ENCODE measurements around the gene NAALADL2. TPM values are rescaled to one million over a fixed set of nuclear protein-coding genes. Genes with fewer than 3 reads are reported as not detected.

The NAALADL2 gene
- total and polyA plus RNA-seq, 9 of the 15 experiments (the other 6 are each of a cell fraction or from before 2014, with no cell fraction given), result 0.29 to 1.1 (median 0.79) TPM; not detected in 1

- in situ Hi-C loops (cut with MboI) (no loop called here), intact Hi-C loops (cut with micrococcal nuclease) (no loop called here)
- H3K4me1 ChIP-seq (replicated peaks in 1 of 2; ENCODE audit: control insufficient read depth in 2 of 2, insufficient read depth in 2 of 2, low read length in 2 of 2), result no peaks in the 10 kb centered on the region
- no peaks in the 10 kb centered on the region for H3K79me2 ChIP-seq (ENCODE audit: control insufficient read depth, insufficient read depth, low read length)
- no peak overlapping the region for H2AFZ ChIP-seq (ENCODE audit: low read depth, low read length)
- ChIA-PET CTCF (ENCODE audit: low intra/inter-chr PET ratio) (no interaction called here), POLR2A (no interaction called here)
- no peaks in the 10 kb centered on the region for H3K36me3 ChIP-seq (ENCODE audit: control insufficient read depth, insufficient read depth, low read length)
- no peak overlapping the region for H3K4me2 ChIP-seq (ENCODE audit: insufficient read depth, low read length)
- H3K27ac ChIP-seq (ENCODE audit: extremely low read depth, low read depth, low read length), result no peak overlapping the region
- no peak overlapping the region for H3K4me3 ChIP-seq
- H4K20me1 ChIP-seq (replicated peaks; ENCODE audit: control insufficient read depth, insufficient read depth, low read length), result no peaks in the 10 kb centered on the region
- ATAC-seq (no peak), FAIRE-seq (no peak), DNase-seq (ENCODE audit: extremely low read depth in 1 of 4, low spot score in 3 of 4) (no peak)
- 0% methylated on average over 2 of the region's 2 CpGs for WGBS (ENCODE audit: insufficient coverage, low coverage, missing lambda C conversion rate)
- H3K9ac ChIP-seq (ENCODE audit: insufficient read depth in 1 of 2, low read depth in 2 of 2, low read length in 2 of 2), result no peak overlapping the region
- no peaks in the 10 kb centered on the region for H3K9me1 ChIP-seq (ENCODE audit: control insufficient read depth, insufficient read depth, low read length)
- H3K9me3 ChIP-seq (replicated peaks; ENCODE audit: control insufficient read depth, insufficient read depth, low read depth, low read length), result no peaks in the 10 kb centered on the region
- H3K27me3 ChIP-seq (ENCODE audit: control insufficient read depth in 2 of 2, insufficient read depth in 2 of 2, low read length in 2 of 2), result no peaks in the 10 kb centered on the region
- no TSS peak for BruUV-seq (replicated peaks)
- no peak for TF ChIP-seq AFF4 (CRISPR knock-in tag; IDR thresholded peaks at IDR 0.05)
- no peak for TF ChIP-seq ZNF395 (CRISPR knock-in tag; IDR thresholded peaks at IDR 0.05)
- TF ChIP-seq ZNF586 (CRISPR knock-in tag; conservative IDR thresholded peaks at IDR 0.05), result no peak
- TF ChIP-seq, protein P1, sequence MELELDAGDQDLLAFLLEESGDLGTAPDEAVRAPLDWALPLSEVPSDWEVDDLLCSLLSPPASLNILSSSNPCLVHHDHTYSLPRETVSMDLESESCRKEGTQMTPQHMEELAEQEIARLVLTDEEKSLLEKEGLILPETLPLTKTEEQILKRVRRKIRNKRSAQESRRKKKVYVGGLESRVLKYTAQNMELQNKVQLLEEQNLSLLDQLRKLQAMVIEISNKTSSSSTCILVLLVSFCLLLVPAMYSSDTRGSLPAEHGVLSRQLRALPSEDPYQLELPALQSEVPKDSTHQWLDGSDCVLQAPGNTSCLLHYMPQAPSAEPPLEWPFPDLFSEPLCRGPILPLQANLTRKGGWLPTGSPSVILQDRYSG (tag; conservative IDR thresholded peaks at IDR 0.05; ENCODE audit: low read depth), result no peak
- no peak for TF ChIP-seq ZBTB8A (IDR thresholded peaks at IDR 0.05; ENCODE audit: partially characterized antibody)
- no peak for TF ChIP-seq GABPA (tag; conservative IDR thresholded peaks at IDR 0.05; ENCODE audit: low read depth)
- TF ChIP-seq TAF1 (IDR thresholded peaks at IDR 0.05; ENCODE audit: control insufficient read depth, extremely low read depth, insufficient read depth, low read length, severe bottlenecking), result no peak
- no peak for TF ChIP-seq FOXP4 (CRISPR knock-in tag; IDR thresholded peaks at IDR 0.05; ENCODE audit: borderline replicate concordance)
- no peak for TF ChIP-seq CTBP1 (IDR thresholded peaks at IDR 0.05; ENCODE audit: borderline replicate concordance)
- no peak for TF ChIP-seq NFIC (IDR thresholded peaks at IDR 0.05)
- no peak for TF ChIP-seq HMBOX1 (IDR thresholded peaks at IDR 0.05)
- TF ChIP-seq PHF8 (IDR thresholded peaks at IDR 0.05; ENCODE audit: borderline replicate concordance, low read length), result no peak
- no peak for TF ChIP-seq NCOA6 (IDR thresholded peaks at IDR 0.05)
Measured at GRCh38 chr3:175585898-175586297, 726.8 kb downstream of the NAALADL2 start.
